Neural progenitor cell (in vitro differentiated cells): Measurements from ENCODE around the gene TIMM23B.
"Not testable (repeated sequence)": the region's sequence is repeated elsewhere in the genome, so short reads cannot be mapped to it uniquely, and the experiment has no call there.

Experiments
- CTCF ChIP-seq: fragments of 200-600 bp; sonication (generic); IDR thresholded peaks from 2 replicates; pipeline ENCODE4 v1.5.1; 2017; ENCODE audit warnings: antibody characterized with exemption, mild to moderate bottlenecking
- EZH2phosphoT487 ChIP-seq: fragments of 200-600 bp; sonication (generic); IDR thresholded peaks from 2 replicates; pipeline ENCODE4 v1.6.1; 2017; ENCODE audit warnings: antibody characterized with exemption

DNA sequence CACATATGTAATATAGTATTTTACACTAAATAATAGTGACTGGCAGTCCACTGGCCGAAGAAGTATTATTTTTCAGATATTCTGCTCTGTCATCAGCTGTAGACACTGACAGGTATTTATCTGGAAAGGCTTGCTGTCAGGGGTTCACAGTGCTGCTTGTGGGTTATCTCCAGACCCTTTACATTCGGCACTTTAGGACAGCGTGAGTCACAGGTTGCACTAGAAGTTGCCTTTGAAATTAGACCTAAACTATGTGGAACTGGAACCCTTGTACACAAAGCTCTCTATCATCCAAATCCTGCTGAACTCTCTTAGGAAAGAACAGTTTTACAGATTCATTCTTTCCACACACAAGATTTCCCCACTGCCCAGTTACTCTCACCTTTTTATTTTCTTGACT lies 30.2 kb downstream of the TIMM23B start:
- not testable (repeated sequence) for TF ChIP-seq EZH2phosphoT487, CTCF
